Activated T-helper 1 cell treated with anti-CD3 and anti-CD28 coated beads, Interleukin-12 subunit alpha, Interleukin-12 subunit beta, Interleukin-2, Interleukin-4 antibody, amounts not matched to agents 30 ng/mL and 10 ng/mL and 1 ng/mL, durations not matched to agents 14 hours and 24 hours and 36 hours (primary cell): ENCODE results near the gene RPUSD4. TPM values are rescaled to one million over a fixed set of nuclear protein-coding genes. Genes with fewer than 3 reads are reported as not detected.

Experiments
- DNase-seq: peaks from one replicate; pipeline ENCODE4 v3.0.0; 2021; ENCODE audit warnings: low spot score
- H3K27ac Mint-ChIP-seq: one replicate; pipeline ENCODE4 v1.8.0; 2021; ENCODE audit warnings: mild to moderate bottlenecking, mixed read lengths
- H3K27me3 Mint-ChIP-seq: one replicate; pipeline ENCODE4 v1.8.0; 2022; ENCODE audit warnings: mild to moderate bottlenecking, moderate library complexity, mixed read lengths; ENCODE audit not compliant: insufficient read depth
- H3K36me3 Mint-ChIP-seq: one replicate; pipeline ENCODE4 v1.8.0; 2021; ENCODE audit warnings: low read depth, mixed read lengths
- H3K4me1 Mint-ChIP-seq: one replicate; pipeline ENCODE4 v1.8.0; 2021; ENCODE audit warnings: low read depth, mixed read lengths
- H3K4me3 Mint-ChIP-seq: one replicate; pipeline ENCODE4 v1.8.0; 2021; ENCODE audit warnings: mild to moderate bottlenecking, moderate library complexity, mixed read lengths
- H3K9me3 Mint-ChIP-seq: one replicate; pipeline ENCODE4 v1.8.0; 2021; ENCODE audit warnings: mixed read lengths
- intact Hi-C: fragments of 100-400 bp; cut with micrococcal nuclease; formaldehyde crosslinking; loops from one replicate; pipeline ENCODE4 v1.15.1; 2024
- total RNA-seq: library from RNA; stranded (reverse); gene quantifications from 2 replicates; pipeline ENCODE4 v1.2.3, GENCODE V29; 2022

Gene RPUSD4
- total RNA-seq, 1 donor from 2014 or later: 49.8 TPM

- H3K9me3 Mint-ChIP-seq: no peaks in the 10 kb centered on the region
- H3K27me3 Mint-ChIP-seq: no peaks in the 10 kb centered on the region
- intact Hi-C loops: no loop called here
- no peak overlapping the region for H3K4me3 Mint-ChIP-seq
- no peak overlapping the region for H3K27ac Mint-ChIP-seq
- H3K4me1 Mint-ChIP-seq: peaks cover 7% of the 10 kb centered on the region
- DNase-seq: no peak
- no peaks in the 10 kb centered on the region for H3K36me3 Mint-ChIP-seq
These were observed 24.5 kb downstream of the RPUSD4 start for GRCh38 chr11:126186708-126187529.

GRCh38 chr11:126186025-126186698 lies 25.3 kb downstream of the RPUSD4 start:
- intact Hi-C loops: no loop called here
- no peak for DNase-seq
- H3K27ac Mint-ChIP-seq: no peak overlapping the region
- no peaks in the 10 kb centered on the region for H3K36me3 Mint-ChIP-seq
- peaks cover 7% of the 10 kb centered on the region for H3K4me1 Mint-ChIP-seq
- no peaks in the 10 kb centered on the region for H3K9me3 Mint-ChIP-seq
- H3K4me3 Mint-ChIP-seq: no peak overlapping the region
- H3K27me3 Mint-ChIP-seq: no peaks in the 10 kb centered on the region

- intact Hi-C loops: no loop called here
- Mint-ChIP-seq H3K4me3 (no peak overlapping the region), H3K9me3 (no peaks in the 10 kb centered on the region), H3K36me3 (no peaks in the 10 kb centered on the region), H3K4me1 (peaks cover 7% of the 10 kb centered on the region), H3K27me3 (no peaks in the 10 kb centered on the region), H3K27ac (no peak overlapping the region)
- no peak for DNase-seq
These were observed 26.0 kb downstream of the RPUSD4 start for GRCh38 chr11:126185259-126186024.

- Mint-ChIP-seq H3K4me1 (no peaks in the 10 kb centered on the region), H3K9me3 (no peaks in the 10 kb centered on the region), H3K36me3 (no peaks in the 10 kb centered on the region), H3K27ac (no peak overlapping the region), H3K4me3 (no peak overlapping the region), H3K27me3 (peaks cover 1% of the 10 kb centered on the region)
- DNase-seq: no peak
- intact Hi-C loops: no loop called here
These were observed 28.5 kb downstream of the RPUSD4 start for GRCh38 chr11:126182787-126183445.

GRCh38 chr11:126181939-126182730 lies 29.3 kb downstream of the RPUSD4 start:
- Mint-ChIP-seq H3K36me3 (no peaks in the 10 kb centered on the region), H3K9me3 (no peaks in the 10 kb centered on the region), H3K27ac (no peak overlapping the region), H3K4me3 (no peak overlapping the region), H3K27me3 (peaks cover 1% of the 10 kb centered on the region), H3K4me1 (no peaks in the 10 kb centered on the region)
- no peak for DNase-seq
- intact Hi-C loops: no loop called here

GRCh38 chr11:126176853-126177470 lies 34.5 kb downstream of the RPUSD4 start:
- Mint-ChIP-seq H3K9me3 (no peaks in the 10 kb centered on the region), H3K4me3 (no peak overlapping the region), H3K36me3 (no peaks in the 10 kb centered on the region), H3K4me1 (no peaks in the 10 kb centered on the region), H3K27me3 (peaks cover 3% of the 10 kb centered on the region), H3K27ac (no peak overlapping the region)
- no peak for DNase-seq
- intact Hi-C loops: no loop called here

GRCh38 chr11:126175393-126175792 lies 36.1 kb downstream of the RPUSD4 start:
- Mint-ChIP-seq H3K36me3 (no peaks in the 10 kb centered on the region), H3K9me3 (no peaks in the 10 kb centered on the region), H3K4me1 (no peaks in the 10 kb centered on the region), H3K4me3 (no peak overlapping the region), H3K27me3 (peaks cover 3% of the 10 kb centered on the region), H3K27ac (no peak overlapping the region)
- DNase-seq: no peak
- intact Hi-C loops: no loop called here

- Mint-ChIP-seq H3K4me3 (no peak overlapping the region), H3K4me1 (no peaks in the 10 kb centered on the region), H3K9me3 (no peaks in the 10 kb centered on the region), H3K27ac (no peak overlapping the region), H3K36me3 (no peaks in the 10 kb centered on the region), H3K27me3 (peaks cover 3% of the 10 kb centered on the region)
- intact Hi-C loops: no loop called here
- no peak for DNase-seq
These were observed 36.6 kb downstream of the RPUSD4 start for GRCh38 chr11:126174816-126175215.

- Mint-ChIP-seq H3K4me3 (no peak overlapping the region), H3K4me1 (no peaks in the 10 kb centered on the region), H3K27ac (no peak overlapping the region), H3K9me3 (no peaks in the 10 kb centered on the region), H3K27me3 (peaks cover 2% of the 10 kb centered on the region), H3K36me3 (no peaks in the 10 kb centered on the region)
- no peak for DNase-seq
- intact Hi-C loops: no loop called here
These were observed 38.2 kb downstream of the RPUSD4 start for GRCh38 chr11:126173257-126173656.

GRCh38 chr11:126172596-126173038 lies 38.8 kb downstream of the RPUSD4 start:
- no peak overlapping the region for H3K4me3 Mint-ChIP-seq
- H3K27me3 Mint-ChIP-seq: peaks cover 2% of the 10 kb centered on the region
- H3K9me3 Mint-ChIP-seq: no peaks in the 10 kb centered on the region
- no peak overlapping the region for H3K27ac Mint-ChIP-seq
- no peaks in the 10 kb centered on the region for H3K4me1 Mint-ChIP-seq
- DNase-seq: no peak
- intact Hi-C loops: no loop called here
- no peaks in the 10 kb centered on the region for H3K36me3 Mint-ChIP-seq

- Mint-ChIP-seq H3K27ac (no peak overlapping the region), H3K4me1 (no peaks in the 10 kb centered on the region), H3K36me3 (no peaks in the 10 kb centered on the region), H3K27me3 (peaks cover 5% of the 10 kb centered on the region), H3K9me3 (no peaks in the 10 kb centered on the region), H3K4me3 (no peak overlapping the region)
- intact Hi-C loops: loop anchor here (5.0 kb wide), 1 partner anchor 157 kb away; no protein-coding TSS in a partner anchor
- no peak for DNase-seq
These were observed 42.2 kb downstream of the RPUSD4 start for GRCh38 chr11:126169291-126169690.
